ENCODE results near the gene GTF2B.
"Not testable (repeated sequence)": the region's sequence is repeated elsewhere in the genome, so short reads cannot be mapped to it uniquely, and the experiment has no call there.

GTF2B gene

GRCh38 chr1:88888750-88889149 lies 2.6 kb downstream of the GTF2B start:
- no peak for DNase-seq (ENCODE audit: low read depth)
- TF ChIP-seq CTCF (IDR thresholded peaks at IDR 0.05; ENCODE audit: low read depth, low read length, missing control alignments): no peak
- in situ Hi-C loops (cut with HindIII; ENCODE audit: low sequenced_read_pairs): no loop called here
- H3K4me3 ChIP-seq (ENCODE audit: low read depth, low read length): no peak overlapping the region

- DNase-seq (ENCODE audit: low read depth): no peak
- TF ChIP-seq CTCF (IDR thresholded peaks at IDR 0.05; ENCODE audit: low read depth, low read length, missing control alignments): no peak
- H3K4me3 ChIP-seq (ENCODE audit: low read depth, low read length): no peak overlapping the region
- in situ Hi-C loops (cut with HindIII; ENCODE audit: low sequenced_read_pairs): no loop called here
Measured at GRCh38 chr1:88885933-88886332, 5.4 kb downstream of the GTF2B start.

- no peak for DNase-seq (ENCODE audit: low read depth)
- in situ Hi-C loops (cut with HindIII; ENCODE audit: low sequenced_read_pairs): no loop called here
- TF ChIP-seq CTCF (IDR thresholded peaks at IDR 0.05; ENCODE audit: low read depth, low read length, missing control alignments): no peak
- no peak overlapping the region for H3K4me3 ChIP-seq (ENCODE audit: low read depth, low read length)
Measured at GRCh38 chr1:88883156-88883555, 8.2 kb downstream of the GTF2B start.

- in situ Hi-C loops (cut with HindIII; ENCODE audit: low sequenced_read_pairs); DNase-seq (ENCODE audit: low read depth); H3K4me3 ChIP-seq (ENCODE audit: low read depth, low read length): not testable (repeated sequence)
Measured at GRCh38 chr1:88880717-88881116, 10.7 kb downstream of the GTF2B start.

- DNase-seq (ENCODE audit: low read depth): no peak
- in situ Hi-C loops (cut with HindIII; ENCODE audit: low sequenced_read_pairs): no loop called here
- no peak for TF ChIP-seq CTCF (IDR thresholded peaks at IDR 0.05; ENCODE audit: low read depth, low read length, missing control alignments)
- no peak overlapping the region for H3K4me3 ChIP-seq (ENCODE audit: low read depth, low read length)
Measured at GRCh38 chr1:88878731-88879130, 12.6 kb downstream of the GTF2B start.

GRCh38 chr1:88877911-88878310 lies 13.5 kb downstream of the GTF2B start:
- TF ChIP-seq CTCF (IDR thresholded peaks at IDR 0.05; ENCODE audit: low read depth, low read length, missing control alignments): no peak
- DNase-seq (ENCODE audit: low read depth): no peak
- in situ Hi-C loops (cut with HindIII; ENCODE audit: low sequenced_read_pairs): no loop called here

GRCh38 chr1:88877382-88877825 lies 14.0 kb downstream of the GTF2B start:
- no peak overlapping the region for H3K4me3 ChIP-seq (ENCODE audit: low read depth, low read length)
- no peak for TF ChIP-seq CTCF (IDR thresholded peaks at IDR 0.05; ENCODE audit: low read depth, low read length, missing control alignments)
- in situ Hi-C loops (cut with HindIII; ENCODE audit: low sequenced_read_pairs): no loop called here
- no peak for DNase-seq (ENCODE audit: low read depth)

More at GRCh38 chr1:88877911-88878310, 13.5 kb downstream of the GTF2B start:
- no peak overlapping the region for H3K4me3 ChIP-seq (ENCODE audit: low read depth, low read length)

All from astrocyte of the cerebellum (primary cell).